DOHH2 (cell line): ENCODE measurements around the gene AKAP13.
A peak's percentile ranks its signal among the peaks of the same experiment; 100 is the strongest.

Experiments
- H3F3A ChIP-seq: fragments of 200-600 bp; sonication (generic), shearing (Covaris generic); 2 replicates; pipeline ENCODE4 v1.6.0; 2016; ENCODE audit warnings: antibody characterized with exemption, mild to moderate bottlenecking; ENCODE audit not compliant: control insufficient read depth, insufficient read depth
- H3K27ac ChIP-seq: fragments of 200-600 bp; sonication (generic); 2 replicates; pipeline ENCODE4 v1.5.1; 2014; ENCODE audit warnings: low read depth, mild to moderate bottlenecking, low read length, moderate library complexity
- H3K27me3 ChIP-seq: fragments of 200-600 bp; sonication (generic); 2 replicates; pipeline ENCODE4 v1.6.1; 2014; ENCODE audit warnings: mild to moderate bottlenecking, low read length, mixed read lengths; ENCODE audit not compliant: control insufficient read depth
- H3K36me3 ChIP-seq: fragments of 200-600 bp; sonication (generic); 2 replicates; pipeline ENCODE4 v1.6.1; 2014; ENCODE audit warnings: mild to moderate bottlenecking, low read length, moderate library complexity, mixed read lengths; ENCODE audit not compliant: control insufficient read depth
- H3K4me1 ChIP-seq: fragments of 200-600 bp; sonication (generic); 2 replicates; pipeline ENCODE4 v1.6.1; 2014; ENCODE audit warnings: mild to moderate bottlenecking, low read length, mixed read lengths; ENCODE audit not compliant: control insufficient read depth
- H3K4me2 ChIP-seq: fragments of 200-600 bp; sonication (generic); 2 replicates; pipeline ENCODE4 v1.6.0; 2014; ENCODE audit warnings: mild to moderate bottlenecking, low read length, moderate library complexity
- H3K4me3 ChIP-seq: fragments of 200-600 bp; sonication (generic); 2 replicates; pipeline ENCODE4 v1.5.1; 2014; ENCODE audit warnings: mild to moderate bottlenecking, low read length, mixed read lengths
- H3K79me2 ChIP-seq: fragments of 200-600 bp; sonication (generic); 2 replicates; pipeline ENCODE4 v1.6.1; 2014; ENCODE audit warnings: mild to moderate bottlenecking, low read length, mixed read lengths; ENCODE audit not compliant: control insufficient read depth
- H3K9me2 ChIP-seq: fragments of 200-600 bp; sonication (generic); replicated peaks from 2 replicates; pipeline ENCODE4 v1.6.1; 2014; ENCODE audit warnings: mild to moderate bottlenecking, low read length, mixed read lengths; ENCODE audit not compliant: control insufficient read depth
- H3K9me3 ChIP-seq: fragments of 200-600 bp; sonication (generic); 2 replicates; pipeline ENCODE4 v1.6.1; 2014; ENCODE audit warnings: antibody characterized with exemption, low read length, mixed read lengths; ENCODE audit not compliant: control insufficient read depth, insufficient read depth
- H4K20me1 ChIP-seq: fragments of 200-600 bp; sonication (generic); 2 replicates; pipeline ENCODE4 v1.6.0; 2014; ENCODE audit warnings: low read depth, mild to moderate bottlenecking, antibody characterized with exemption, low read length, moderate library complexity; ENCODE audit not compliant: control insufficient read depth, insufficient read depth
- CTCF ChIP-seq: fragments of 200-600 bp; sonication (generic); IDR thresholded peaks from one replicate; pipeline ENCODE4 v1.5.1; 2014; ENCODE audit warnings: antibody characterized with exemption, mild to moderate bottlenecking, low read depth, low read length; ENCODE audit not compliant: poor library complexity, severe bottlenecking
- EZH2phosphoT487 ChIP-seq: fragments of 200-600 bp; sonication (generic); IDR thresholded peaks from 2 replicates; pipeline ENCODE4 v1.6.1; 2017; ENCODE audit warnings: borderline replicate concordance, mild to moderate bottlenecking, antibody characterized with exemption, low read length, moderate library complexity, mixed read lengths

Gene AKAP13

GRCh38 chr15:85397926-85398325, 17.5 kb downstream of the AKAP13 start:
- Histone ChIP-seq H3K9me2 (no peaks in the 10 kb centered on the region), H3K27me3 (no peaks in the 10 kb centered on the region), H3F3A (peaks cover 16% of the 10 kb centered on the region), H3K79me2 (peaks cover 98% of the 10 kb centered on the region), H3K4me1 (peaks cover 91% of the 10 kb centered on the region), H3K36me3 (0 out of 2 replicates have a peak, but pooled peaks cover 3% of the 10 kb centered on the region), H3K27ac (no peak overlapping the region), H3K4me3 (no peak overlapping the region), H3K4me2 (no peak overlapping the region), H4K20me1 (peaks cover 25% of the 10 kb centered on the region), H3K9me3 (no peaks in the 10 kb centered on the region)
- no peak for TF ChIP-seq CTCF
- no peak for TF ChIP-seq EZH2phosphoT487

GRCh38 chr15:85398822-85399221, 18.4 kb downstream of the AKAP13 start:
- Histone ChIP-seq H3F3A (peaks cover 23% of the 10 kb centered on the region), H3K79me2 (peaks cover 98% of the 10 kb centered on the region), H3K27ac (no peak overlapping the region), H3K4me3 (no peak overlapping the region), H4K20me1 (peaks cover 22% of the 10 kb centered on the region), H3K9me3 (no peaks in the 10 kb centered on the region), H3K27me3 (no peaks in the 10 kb centered on the region), H3K36me3 (0 out of 2 replicates have a peak, but pooled peaks cover 3% of the 10 kb centered on the region), H3K9me2 (no peaks in the 10 kb centered on the region), H3K4me2 (no peak overlapping the region), H3K4me1 (peaks cover 91% of the 10 kb centered on the region)
- no peak for TF ChIP-seq CTCF
- TF ChIP-seq EZH2phosphoT487: no peak

DNA sequence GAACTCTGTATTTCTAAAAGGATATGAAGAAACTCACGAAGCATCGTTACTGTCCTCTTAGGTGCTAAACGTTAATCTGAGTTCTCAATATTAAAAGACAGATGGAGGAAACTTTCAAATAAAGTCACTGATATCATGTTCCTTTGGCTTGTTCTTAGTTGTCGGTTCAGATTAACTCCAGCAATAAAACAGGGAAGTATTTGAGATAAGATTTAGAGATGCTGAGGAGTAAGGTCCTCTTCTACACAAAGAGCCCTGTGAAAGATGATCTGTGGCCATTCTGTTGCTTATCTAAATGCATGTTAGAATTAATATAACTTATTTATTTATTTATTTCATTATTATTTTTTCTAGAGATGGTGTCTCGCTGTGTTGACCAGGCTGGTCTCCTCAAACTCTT, 19.2 kb downstream of the AKAP13 start:
- Histone ChIP-seq H3K9me3 (no peaks in the 10 kb centered on the region), H3K9me2 (no peaks in the 10 kb centered on the region), H3K4me3 (no peak overlapping the region), H4K20me1 (peaks cover 14% of the 10 kb centered on the region; the same call in 1 of the 2 replicates), H3F3A (peaks cover 31% of the 10 kb centered on the region), H3K27me3 (no peaks in the 10 kb centered on the region), H3K4me2 (no peak overlapping the region), H3K4me1 (peaks cover 91% of the 10 kb centered on the region), H3K27ac (no peak overlapping the region), H3K36me3 (peaks cover 3% of the 10 kb centered on the region; the same call in 1 of the 2 replicates), H3K79me2 (peaks cover 96% of the 10 kb centered on the region)
- TF ChIP-seq EZH2phosphoT487 (no peak), CTCF (no peak)

GRCh38 chr15:85400606-85401005, 20.2 kb downstream of the AKAP13 start:
- Histone ChIP-seq H3K9me2 (no peaks in the 10 kb centered on the region), H4K20me1 (peaks cover 13% of the 10 kb centered on the region; the same call in 1 of the 2 replicates), H3F3A (peaks cover 38% of the 10 kb centered on the region), H3K9me3 (no peaks in the 10 kb centered on the region), H3K36me3 (peaks cover 9% of the 10 kb centered on the region; the same call in 1 of the 2 replicates), H3K27me3 (no peaks in the 10 kb centered on the region), H3K4me2 (peak overlapping the region; percentile 92), H3K4me3 (no peak overlapping the region; the same call in 1 of the 2 replicates), H3K27ac (peak overlapping the region; percentile 96), H3K4me1 (peaks cover 91% of the 10 kb centered on the region), H3K79me2 (peaks cover 96% of the 10 kb centered on the region)
- TF ChIP-seq CTCF: no peak
- TF ChIP-seq EZH2phosphoT487: no peak
